K562 (cell line): ENCODE results near the gene RFPL4A. TPM values are rescaled to one million over a fixed set of nuclear protein-coding genes. Genes with fewer than 3 reads are reported as not detected.

Experiments used
- BCOR ChIP-seq: fragments of 450-650 bp; IDR thresholded peaks from 2 replicates; pipeline ENCODE4 v1.6.1; 2016
- BRD4 ChIP-seq: fragments of 200-600 bp; sonication (generic); IDR thresholded peaks from 2 replicates; pipeline ENCODE4 v1.6.1; 2017; ENCODE audit warnings: inconsistent platforms
- FOXK2 ChIP-seq, 2 experiments: fragments of 450-650 bp; IDR thresholded peaks in 1 of 2; conservative IDR thresholded peaks in 1 of 2; 2 replicates each; pipeline ENCODE4 v1.6.1; 2016; ENCODE audit warnings: low read depth in 2 of 2, mild to moderate bottlenecking in 1 of 2
- IRF2 ChIP-seq: sonication (generic); formaldehyde crosslinking; IDR thresholded peaks from 2 replicates; pipeline ENCODE4 v1.8.1; 2022; ENCODE audit warnings: mild to moderate bottlenecking, missing genetic modification reagents
- NFXL1 ChIP-seq: fragments of 450-650 bp; formaldehyde crosslinking; IDR thresholded peaks from 2 replicates; pipeline ENCODE4 v1.4.0; 2021; ENCODE audit warnings: mild to moderate bottlenecking
- NR4A1 ChIP-seq, 2 experiments: fragments of 250-450 bp in 1 of 2; fragments of 450-650 bp in 1 of 2; sonication (Bioruptor Pico) in 1 of 2; IDR thresholded peaks; 2 replicates each; pipeline versions ENCODE4 v1.4.0 to v1.6.1; 2016 to 2020; ENCODE audit warnings: mild to moderate bottlenecking in 2 of 2, missing compliant biosample characterization in 1 of 2, missing genetic modification characterization in 1 of 2, moderate library complexity in 1 of 2
- RBM39 ChIP-seq: fragments of 200-400 bp; formaldehyde crosslinking; optimal IDR thresholded peaks from 2 replicates; pipeline ENCODE3; 2018; ENCODE audit warnings: low read depth, low read length
- SIRT6 ChIP-seq: IDR thresholded peaks from one replicate; pipeline ENCODE4 v1.6.1; 2012; ENCODE audit warnings: low read depth, mild to moderate bottlenecking, control low read depth, inconsistent platforms, low read length, moderate library complexity
- TAF15 ChIP-seq: fragments of 200-400 bp; formaldehyde crosslinking; IDR thresholded peaks from 2 replicates; pipeline ENCODE4 v1.6.1; 2017; ENCODE audit warnings: mild to moderate bottlenecking, low read depth, low read length, moderate library complexity
- XRCC5 ChIP-seq: fragments of 200-400 bp; formaldehyde crosslinking; IDR thresholded peaks from 2 replicates; pipeline ENCODE4 v1.6.1; 2017; ENCODE audit warnings: low read depth, mild to moderate bottlenecking, low read length
- ZNF121 ChIP-seq: sonication (generic); formaldehyde crosslinking; conservative IDR thresholded peaks from 2 replicates; pipeline ENCODE4 v1.8.0; 2022; ENCODE audit warnings: missing genetic modification reagents
- ZNF778 ChIP-seq: fragments of 450-650 bp; formaldehyde crosslinking; IDR thresholded peaks from 2 replicates; pipeline ENCODE4 v1.4.0; 2020; ENCODE audit warnings: mild to moderate bottlenecking, moderate library complexity
- polyA plus RNA-seq, 8 experiments: library from polyadenylated mRNA; depleted of rRNA in 4 of 8; stranded (reverse) in 5 of 8; unstranded in 3 of 8; fragments of >200 nt; fragmentation: Nextera tagmentation in 2 of 8; fragmentation: Illumina TruSeq in 1 of 8; extraction: Ambion mirVana in 2 of 8; extraction: Trizol in 1 of 8; gene quantifications; 2 replicates each; pipeline versions ENCODE4 v1.2.1 to v1.2.3, GENCODE V29; 2011 to 2014; ENCODE audit warnings: inconsistent platforms in 1 of 8, missing spikeins in 1 of 8
- total RNA-seq, 7 experiments: library from RNA; depleted of rRNA in 6 of 7; stranded (reverse); fragments of >200 nt in 6 of 7; fragmentation: Illumina TruSeq in 2 of 7; extraction: Trizol in 2 of 7; gene quantifications; 2 replicates each; pipeline versions ENCODE4 v1.2.1 to v1.2.3, GENCODE V29; 2011 to 2021; ENCODE audit warnings: low replicate concordance in 1 of 7
- TF ChIP-seq, protein P1 (sequence below), 3 experiments: IDR thresholded peaks in 2 of 3; conservative IDR thresholded peaks in 1 of 3; 2 replicates each; pipeline ENCODE4 v1.5.1; 2011 to 2012; ENCODE audit warnings: low read length in 3 of 3, mild to moderate bottlenecking in 3 of 3, control low read depth in 2 of 3, improper control_type of control experiment in 1 of 3, inconsistent platforms in 1 of 3, low read depth in 1 of 3, mixed read lengths in 1 of 3, moderate library complexity in 1 of 3; ENCODE audit not compliant: insufficient read depth in 2 of 3
- TF ChIP-seq, protein P2 (sequence below): fragments of 250-450 bp; sonication (Bioruptor Pico); IDR thresholded peaks from 2 replicates; pipeline ENCODE4 v1.8.0; 2021; ENCODE audit warnings: mild to moderate bottlenecking, moderate library complexity
- TF ChIP-seq, protein P3 (sequence below), 2 experiments: IDR thresholded peaks; 2 replicates each; pipeline ENCODE4 v1.6.1; 2011; ENCODE audit warnings: borderline replicate concordance in 1 of 2, control low read depth in 1 of 2, low read depth in 1 of 2, low read length in 1 of 2, mild to moderate bottlenecking in 1 of 2, mixed read lengths in 1 of 2, moderate library complexity in 1 of 2; ENCODE audit not compliant: insufficient read depth in 1 of 2, insufficient read length in 1 of 2, poor library complexity in 1 of 2, severe bottlenecking in 1 of 2; ENCODE audit errors: extremely low read depth in 1 of 2
- TF ChIP-seq, protein P4 (sequence below): sonication (generic); formaldehyde crosslinking; IDR thresholded peaks from 2 replicates; pipeline ENCODE4 v1.8.1; 2023; ENCODE audit warnings: mild to moderate bottlenecking, missing genetic modification reagents
- TF ChIP-seq, protein P5 (sequence below): fragments of 250-450 bp; sonication (Bioruptor Pico); IDR thresholded peaks from 2 replicates; pipeline ENCODE4 v1.4.0; 2020
- TF ChIP-seq, protein P6 (sequence below): IDR thresholded peaks from 2 replicates; pipeline ENCODE4 v1.6.1; 2014; ENCODE audit warnings: antibody characterized with exemption

Gene RFPL4A
- total and polyA plus RNA-seq, 9 of the 15 experiments (the other 6 are each of a cell fraction or from before 2014, with no cell fraction given): 0.13 to 1.1 (median 0.23) TPM; not detected in 1

DNA sequence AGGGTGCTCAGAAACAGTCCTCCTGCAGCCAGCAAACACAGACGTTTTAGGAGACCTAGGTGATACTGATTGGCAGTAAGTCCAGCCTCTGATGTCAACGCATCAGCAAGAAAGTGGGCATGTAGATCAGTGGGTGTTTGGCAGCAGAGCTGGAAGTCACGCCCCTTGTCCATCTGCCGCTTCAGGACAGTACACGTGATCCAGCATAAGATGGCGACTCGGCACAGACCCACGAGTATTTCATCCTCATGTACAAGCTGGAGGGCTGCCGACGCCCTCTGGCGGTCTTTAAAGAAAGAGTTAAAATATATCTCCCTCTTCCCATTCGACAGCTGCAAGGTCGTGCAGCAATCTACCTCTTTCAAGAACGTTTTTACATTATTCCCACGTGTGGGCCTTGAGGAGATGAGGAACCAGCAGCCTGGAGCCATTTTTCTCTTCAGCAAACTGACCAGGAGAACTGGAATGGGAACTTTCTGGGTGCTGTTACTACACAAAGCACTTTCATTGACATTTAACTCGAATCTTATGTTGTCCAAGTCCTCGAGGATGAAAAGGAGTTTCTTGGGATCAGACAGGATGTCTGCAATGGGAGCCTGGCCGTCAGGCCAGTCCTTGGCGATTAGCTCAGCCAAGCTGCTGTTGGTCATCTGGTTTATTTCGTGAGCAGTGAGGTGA, 50.6 kb downstream of the RFPL4A start (continued):
- TF ChIP-seq, protein P1, sequence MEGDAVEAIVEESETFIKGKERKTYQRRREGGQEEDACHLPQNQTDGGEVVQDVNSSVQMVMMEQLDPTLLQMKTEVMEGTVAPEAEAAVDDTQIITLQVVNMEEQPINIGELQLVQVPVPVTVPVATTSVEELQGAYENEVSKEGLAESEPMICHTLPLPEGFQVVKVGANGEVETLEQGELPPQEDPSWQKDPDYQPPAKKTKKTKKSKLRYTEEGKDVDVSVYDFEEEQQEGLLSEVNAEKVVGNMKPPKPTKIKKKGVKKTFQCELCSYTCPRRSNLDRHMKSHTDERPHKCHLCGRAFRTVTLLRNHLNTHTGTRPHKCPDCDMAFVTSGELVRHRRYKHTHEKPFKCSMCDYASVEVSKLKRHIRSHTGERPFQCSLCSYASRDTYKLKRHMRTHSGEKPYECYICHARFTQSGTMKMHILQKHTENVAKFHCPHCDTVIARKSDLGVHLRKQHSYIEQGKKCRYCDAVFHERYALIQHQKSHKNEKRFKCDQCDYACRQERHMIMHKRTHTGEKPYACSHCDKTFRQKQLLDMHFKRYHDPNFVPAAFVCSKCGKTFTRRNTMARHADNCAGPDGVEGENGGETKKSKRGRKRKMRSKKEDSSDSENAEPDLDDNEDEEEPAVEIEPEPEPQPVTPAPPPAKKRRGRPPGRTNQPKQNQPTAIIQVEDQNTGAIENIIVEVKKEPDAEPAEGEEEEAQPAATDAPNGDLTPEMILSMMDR (IDR thresholded peaks at IDR 0.05 in 2 of 3, conservative IDR thresholded peaks at IDR 0.05 in 1 of 3; ENCODE audit: insufficient read depth in 2 of 3, low read depth in 1 of 3, low read length in 3 of 3): peak; percentile 82 to 87 (median 85)
- no peak for TF ChIP-seq NFXL1
- no peak for TF ChIP-seq NR4A1 (CRISPR knock-in tag; IDR thresholded peaks at IDR 0.05)
- TF ChIP-seq NR4A1 (tag; IDR thresholded peaks at IDR 0.05): no peak
- TF ChIP-seq BRD4: no peak
- TF ChIP-seq, protein P2, sequence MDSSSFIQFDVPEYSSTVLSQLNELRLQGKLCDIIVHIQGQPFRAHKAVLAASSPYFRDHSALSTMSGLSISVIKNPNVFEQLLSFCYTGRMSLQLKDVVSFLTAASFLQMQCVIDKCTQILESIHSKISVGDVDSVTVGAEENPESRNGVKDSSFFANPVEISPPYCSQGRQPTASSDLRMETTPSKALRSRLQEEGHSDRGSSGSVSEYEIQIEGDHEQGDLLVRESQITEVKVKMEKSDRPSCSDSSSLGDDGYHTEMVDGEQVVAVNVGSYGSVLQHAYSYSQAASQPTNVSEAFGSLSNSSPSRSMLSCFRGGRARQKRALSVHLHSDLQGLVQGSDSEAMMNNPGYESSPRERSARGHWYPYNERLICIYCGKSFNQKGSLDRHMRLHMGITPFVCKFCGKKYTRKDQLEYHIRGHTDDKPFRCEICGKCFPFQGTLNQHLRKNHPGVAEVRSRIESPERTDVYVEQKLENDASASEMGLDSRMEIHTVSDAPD: no peak
- no peak for TF ChIP-seq TAF15
- TF ChIP-seq ZNF778 (CRISPR knock-in tag): no peak
- 0 out of 4 replicates have a peak, but pooled peaks of 1 of the 2 experiments have one; percentile 40 for TF ChIP-seq FOXK2 (conservative IDR thresholded peaks at IDR 0.05 in 1 of 2, IDR thresholded peaks at IDR 0.05 in 1 of 2; ENCODE audit: low read depth in 2 of 2)
- no peak for TF ChIP-seq ZNF121
- TF ChIP-seq, protein P3, sequence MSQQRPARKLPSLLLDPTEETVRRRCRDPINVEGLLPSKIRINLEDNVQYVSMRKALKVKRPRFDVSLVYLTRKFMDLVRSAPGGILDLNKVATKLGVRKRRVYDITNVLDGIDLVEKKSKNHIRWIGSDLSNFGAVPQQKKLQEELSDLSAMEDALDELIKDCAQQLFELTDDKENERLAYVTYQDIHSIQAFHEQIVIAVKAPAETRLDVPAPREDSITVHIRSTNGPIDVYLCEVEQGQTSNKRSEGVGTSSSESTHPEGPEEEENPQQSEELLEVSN (IDR thresholded peaks at IDR 0.05; ENCODE audit: borderline replicate concordance in 1 of 2, extremely low read depth in 1 of 2, insufficient read depth in 1 of 2, insufficient read length in 1 of 2, low read depth in 1 of 2, low read length in 1 of 2, poor library complexity in 1 of 2, severe bottlenecking in 1 of 2): peak; percentile 79 to 92
- no peak; the same call in 1 of the 2 replicates for TF ChIP-seq XRCC5
- TF ChIP-seq, protein P4, sequence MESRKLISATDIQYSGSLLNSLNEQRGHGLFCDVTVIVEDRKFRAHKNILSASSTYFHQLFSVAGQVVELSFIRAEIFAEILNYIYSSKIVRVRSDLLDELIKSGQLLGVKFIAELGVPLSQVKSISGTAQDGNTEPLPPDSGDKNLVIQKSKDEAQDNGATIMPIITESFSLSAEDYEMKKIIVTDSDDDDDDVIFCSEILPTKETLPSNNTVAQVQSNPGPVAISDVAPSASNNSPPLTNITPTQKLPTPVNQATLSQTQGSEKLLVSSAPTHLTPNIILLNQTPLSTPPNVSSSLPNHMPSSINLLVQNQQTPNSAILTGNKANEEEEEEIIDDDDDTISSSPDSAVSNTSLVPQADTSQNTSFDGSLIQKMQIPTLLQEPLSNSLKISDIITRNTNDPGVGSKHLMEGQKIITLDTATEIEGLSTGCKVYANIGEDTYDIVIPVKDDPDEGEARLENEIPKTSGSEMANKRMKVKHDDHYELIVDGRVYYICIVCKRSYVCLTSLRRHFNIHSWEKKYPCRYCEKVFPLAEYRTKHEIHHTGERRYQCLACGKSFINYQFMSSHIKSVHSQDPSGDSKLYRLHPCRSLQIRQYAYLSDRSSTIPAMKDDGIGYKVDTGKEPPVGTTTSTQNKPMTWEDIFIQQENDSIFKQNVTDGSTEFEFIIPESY (CRISPR knock-in tag): no peak
- TF ChIP-seq, protein P5, sequence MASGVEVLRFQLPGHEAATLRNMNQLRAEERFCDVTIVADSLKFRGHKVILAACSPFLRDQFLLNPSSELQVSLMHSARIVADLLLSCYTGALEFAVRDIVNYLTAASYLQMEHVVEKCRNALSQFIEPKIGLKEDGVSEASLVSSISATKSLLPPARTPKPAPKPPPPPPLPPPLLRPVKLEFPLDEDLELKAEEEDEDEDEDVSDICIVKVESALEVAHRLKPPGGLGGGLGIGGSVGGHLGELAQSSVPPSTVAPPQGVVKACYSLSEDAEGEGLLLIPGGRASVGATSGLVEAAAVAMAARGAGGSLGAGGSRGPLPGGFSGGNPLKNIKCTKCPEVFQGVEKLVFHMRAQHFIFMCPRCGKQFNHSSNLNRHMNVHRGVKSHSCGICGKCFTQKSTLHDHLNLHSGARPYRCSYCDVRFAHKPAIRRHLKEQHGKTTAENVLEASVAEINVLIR (CRISPR knock-in tag): no peak
- no peak for TF ChIP-seq RBM39
- TF ChIP-seq, protein P6, sequence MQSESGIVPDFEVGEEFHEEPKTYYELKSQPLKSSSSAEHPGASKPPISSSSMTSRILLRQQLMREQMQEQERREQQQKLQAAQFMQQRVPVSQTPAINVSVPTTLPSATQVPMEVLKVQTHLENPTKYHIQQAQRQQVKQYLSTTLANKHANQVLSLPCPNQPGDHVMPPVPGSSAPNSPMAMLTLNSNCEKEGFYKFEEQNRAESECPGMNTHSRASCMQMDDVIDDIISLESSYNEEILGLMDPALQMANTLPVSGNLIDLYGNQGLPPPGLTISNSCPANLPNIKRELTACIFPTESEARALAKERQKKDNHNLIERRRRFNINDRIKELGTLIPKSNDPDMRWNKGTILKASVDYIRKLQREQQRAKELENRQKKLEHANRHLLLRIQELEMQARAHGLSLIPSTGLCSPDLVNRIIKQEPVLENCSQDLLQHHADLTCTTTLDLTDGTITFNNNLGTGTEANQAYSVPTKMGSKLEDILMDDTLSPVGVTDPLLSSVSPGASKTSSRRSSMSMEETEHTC: peak; percentile 61
- TF ChIP-seq IRF2 (CRISPR knock-in tag): no peak
- no peak for TF ChIP-seq BCOR
- no peak for TF ChIP-seq SIRT6
